ENCODE measurements around the gene DTNBP1.
"Not testable (repeated sequence)": the region's sequence is repeated elsewhere in the genome, so short reads cannot be mapped to it uniquely, and the experiment has no call there.

DTNBP1 gene

DNA sequence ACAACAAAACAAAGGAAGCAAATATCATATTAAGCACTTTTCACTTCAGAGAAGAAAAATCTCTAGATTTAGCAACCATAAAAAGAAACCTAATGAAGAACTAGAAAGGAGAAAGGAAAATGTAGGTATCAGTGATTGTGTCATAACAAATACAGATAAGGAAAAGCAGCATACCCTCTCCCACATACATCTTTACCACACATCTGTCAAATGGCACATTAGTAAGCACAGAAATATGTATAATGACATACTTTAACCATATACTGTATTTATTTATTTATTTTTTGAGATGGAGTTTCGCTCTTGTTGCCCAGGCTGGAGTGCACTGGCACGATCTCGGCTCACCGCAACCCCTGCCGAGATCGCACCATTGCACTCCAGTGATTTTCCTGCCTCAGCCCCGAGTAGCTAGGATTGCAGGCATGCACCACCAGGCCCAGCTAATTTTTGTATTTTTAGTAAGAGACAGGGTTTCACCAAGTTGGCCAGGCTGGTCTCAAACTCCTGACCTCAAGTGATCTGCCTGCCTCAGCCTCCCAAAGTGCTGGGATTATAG is 12.7 kb downstream of the DTNBP1 start:
- H3K4me3 ChIP-seq (ENCODE audit: low read depth, low read length); H3K4me1 ChIP-seq (ENCODE audit: control insufficient read depth, insufficient read depth, low read length); CTCF ChIA-PET; POLR2A ChIA-PET; H3K27ac ChIP-seq (ENCODE audit: extremely low read depth, low read depth, low read length); H3K9me3 ChIP-seq (ENCODE audit: control insufficient read depth, insufficient read depth, low read depth, low read length): not testable (repeated sequence)
- peaks cover 18 to 21% of the 10 kb centered on the region in 2 experiments for H3K36me3 ChIP-seq (ENCODE audit: control insufficient read depth in 2 of 2, insufficient read depth in 1 of 2, low read length in 2 of 2)

DNA sequence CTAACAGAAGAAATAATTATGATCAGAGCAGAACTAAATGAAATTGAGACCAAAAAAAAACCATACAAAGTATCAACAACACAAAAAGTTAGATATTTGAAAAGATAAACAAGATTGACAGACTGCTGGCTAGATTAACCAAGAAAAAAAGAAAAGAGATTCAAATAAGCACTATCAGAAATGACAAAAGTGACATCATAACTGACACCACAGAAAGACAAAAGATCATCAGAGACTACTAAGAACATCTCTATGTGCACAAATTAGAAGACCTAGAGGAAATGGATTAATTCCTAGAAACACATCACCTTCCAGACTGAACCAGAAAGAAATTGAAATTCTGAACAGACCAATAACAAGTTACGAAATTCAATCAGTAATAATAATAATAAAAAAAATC is 17.9 kb downstream of the DTNBP1 start:
- POLR2A ChIA-PET: no interaction called here

DNA sequence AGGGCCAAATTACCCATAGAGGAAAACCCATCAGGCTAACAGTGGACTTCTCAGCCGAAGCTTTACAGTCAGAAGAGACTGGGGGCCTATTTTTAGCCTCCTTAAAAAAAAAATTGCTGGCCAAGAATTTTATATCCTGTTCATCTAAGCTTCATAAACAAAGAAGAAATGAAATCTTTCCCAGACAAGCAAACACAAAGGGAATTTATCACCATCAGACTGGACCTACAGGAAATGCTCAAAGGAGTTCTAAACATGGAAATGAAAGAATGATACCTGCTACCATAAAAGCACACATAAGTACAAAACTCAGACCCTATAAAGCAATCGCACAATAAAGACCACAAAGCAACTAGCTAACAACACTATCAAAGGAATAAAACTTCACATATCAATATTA is 19.3 kb downstream of the DTNBP1 start:
- no peak overlapping the region for H3K27ac ChIP-seq (ENCODE audit: extremely low read depth, low read depth, low read length)
- H3K36me3 ChIP-seq (ENCODE audit: control insufficient read depth in 2 of 2, insufficient read depth in 1 of 2, low read length in 2 of 2): peaks cover 10 to 21% of the 10 kb centered on the region in 2 experiments; a peak in 2 of 3 replicates
- ChIA-PET POLR2A (no interaction called here), CTCF (interaction anchor here (0.6 to 1.2 kb wide), 4 partner anchors 21 to 634 kb away, joined by 3 to 7 read pairs (median 4); no protein-coding TSS in a partner anchor)
- H3K9me3 ChIP-seq (ENCODE audit: control insufficient read depth, insufficient read depth, low read depth, low read length): no peaks in the 10 kb centered on the region; the same call in 1 of the 2 replicates
- no peaks in the 10 kb centered on the region for H3K4me1 ChIP-seq (ENCODE audit: control insufficient read depth, insufficient read depth, low read length)
- H3K4me3 ChIP-seq (ENCODE audit: low read depth, low read length): no peak overlapping the region
- TF ChIP-seq ZNF791 (tag by site-specific recombination; IDR thresholded peaks at IDR 0.05): no peak
- TF ChIP-seq, protein P1, sequence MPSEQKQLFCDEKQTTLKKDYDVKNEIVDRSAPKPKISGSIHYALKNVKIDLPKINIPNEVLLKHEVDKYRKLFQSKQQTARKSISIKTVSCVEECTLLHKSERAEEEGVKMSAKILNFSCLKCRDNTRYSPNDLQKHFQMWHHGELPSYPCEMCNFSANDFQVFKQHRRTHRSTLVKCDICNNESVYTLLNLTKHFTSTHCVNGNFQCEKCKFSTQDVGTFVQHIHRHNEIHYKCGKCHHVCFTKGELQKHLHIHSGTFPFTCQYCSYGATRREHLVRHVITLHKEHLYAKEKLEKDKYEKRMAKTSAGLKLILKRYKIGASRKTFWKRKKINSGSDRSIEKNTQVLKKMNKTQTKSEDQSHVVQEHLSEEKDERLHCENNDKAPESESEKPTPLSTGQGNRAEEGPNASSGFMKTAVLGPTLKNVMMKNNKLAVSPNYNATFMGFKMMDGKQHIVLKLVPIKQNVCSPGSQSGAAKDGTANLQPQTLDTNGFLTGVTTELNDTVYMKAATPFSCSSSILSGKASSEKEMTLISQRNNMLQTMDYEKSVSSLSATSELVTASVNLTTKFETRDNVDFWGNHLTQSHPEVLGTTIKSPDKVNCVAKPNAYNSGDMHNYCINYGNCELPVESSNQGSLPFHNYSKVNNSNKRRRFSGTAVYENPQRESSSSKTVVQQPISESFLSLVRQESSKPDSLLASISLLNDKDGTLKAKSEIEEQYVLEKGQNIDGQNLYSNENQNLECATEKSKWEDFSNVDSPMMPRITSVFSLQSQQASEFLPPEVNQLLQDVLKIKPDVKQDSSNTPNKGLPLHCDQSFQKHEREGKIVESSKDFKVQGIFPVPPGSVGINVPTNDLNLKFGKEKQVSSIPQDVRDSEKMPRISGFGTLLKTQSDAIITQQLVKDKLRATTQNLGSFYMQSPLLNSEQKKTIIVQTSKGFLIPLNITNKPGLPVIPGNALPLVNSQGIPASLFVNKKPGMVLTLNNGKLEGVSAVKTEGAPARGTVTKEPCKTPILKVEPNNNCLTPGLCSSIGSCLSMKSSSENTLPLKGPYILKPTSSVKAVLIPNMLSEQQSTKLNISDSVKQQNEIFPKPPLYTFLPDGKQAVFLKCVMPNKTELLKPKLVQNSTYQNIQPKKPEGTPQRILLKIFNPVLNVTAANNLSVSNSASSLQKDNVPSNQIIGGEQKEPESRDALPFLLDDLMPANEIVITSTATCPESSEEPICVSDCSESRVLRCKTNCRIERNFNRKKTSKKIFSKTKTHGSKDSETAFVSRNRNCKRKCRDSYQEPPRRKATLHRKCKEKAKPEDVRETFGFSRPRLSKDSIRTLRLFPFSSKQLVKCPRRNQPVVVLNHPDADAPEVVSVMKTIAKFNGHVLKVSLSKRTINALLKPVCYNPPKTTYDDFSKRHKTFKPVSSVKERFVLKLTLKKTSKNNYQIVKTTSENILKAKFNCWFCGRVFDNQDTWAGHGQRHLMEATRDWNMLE (tag by site-specific recombination; conservative IDR thresholded peaks at IDR 0.05; ENCODE audit: low read depth): peak; percentile 43; the same call in 1 of the 2 replicates
- TF ChIP-seq ZNF768 (tag by site-specific recombination; IDR thresholded peaks at IDR 0.05): no peak
- TF ChIP-seq ZNF510 (tag by site-specific recombination; IDR thresholded peaks at IDR 0.05; ENCODE audit: insufficient replicate concordance): peak; percentile 43
- no peak for TF ChIP-seq ZNF501 (tag by site-specific recombination; IDR thresholded peaks at IDR 0.05)
- TF ChIP-seq, protein P2, sequence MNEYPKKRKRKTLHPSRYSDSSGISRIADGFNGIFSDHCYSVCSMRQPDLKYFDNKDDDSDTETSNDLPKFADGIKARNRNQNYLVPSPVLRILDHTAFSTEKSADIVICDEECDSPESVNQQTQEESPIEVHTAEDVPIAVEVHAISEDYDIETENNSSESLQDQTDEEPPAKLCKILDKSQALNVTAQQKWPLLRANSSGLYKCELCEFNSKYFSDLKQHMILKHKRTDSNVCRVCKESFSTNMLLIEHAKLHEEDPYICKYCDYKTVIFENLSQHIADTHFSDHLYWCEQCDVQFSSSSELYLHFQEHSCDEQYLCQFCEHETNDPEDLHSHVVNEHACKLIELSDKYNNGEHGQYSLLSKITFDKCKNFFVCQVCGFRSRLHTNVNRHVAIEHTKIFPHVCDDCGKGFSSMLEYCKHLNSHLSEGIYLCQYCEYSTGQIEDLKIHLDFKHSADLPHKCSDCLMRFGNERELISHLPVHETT (tag by site-specific recombination; IDR thresholded peaks at IDR 0.05): 0 out of 2 replicates have a peak, but pooled peaks have one; percentile 21
- TF ChIP-seq WT1 (tag by site-specific recombination; IDR thresholded peaks at IDR 0.05): no peak
- 0 out of 2 replicates have a peak, but pooled peaks have one; percentile 57 for TF ChIP-seq ZNF626 (tag by site-specific recombination; IDR thresholded peaks at IDR 0.05)
- no peak for TF ChIP-seq ZNF776 (tag by site-specific recombination; IDR thresholded peaks at IDR 0.05; ENCODE audit: borderline replicate concordance)
- TF ChIP-seq SETDB1 (IDR thresholded peaks at IDR 0.05; ENCODE audit: insufficient read length, low read length): peak; percentile 97
- peak; percentile 74; the same call in 1 of the 2 replicates for TF ChIP-seq ZNF24 (tag by site-specific recombination; IDR thresholded peaks at IDR 0.05)
- TF ChIP-seq ZNF423 (tag by site-specific recombination; IDR thresholded peaks at IDR 0.05): no peak
- 0 out of 2 replicates have a peak, but pooled peaks have one; percentile 20 for TF ChIP-seq ZNF184 (tag by site-specific recombination; IDR thresholded peaks at IDR 0.05)
- TF ChIP-seq, protein P3, sequence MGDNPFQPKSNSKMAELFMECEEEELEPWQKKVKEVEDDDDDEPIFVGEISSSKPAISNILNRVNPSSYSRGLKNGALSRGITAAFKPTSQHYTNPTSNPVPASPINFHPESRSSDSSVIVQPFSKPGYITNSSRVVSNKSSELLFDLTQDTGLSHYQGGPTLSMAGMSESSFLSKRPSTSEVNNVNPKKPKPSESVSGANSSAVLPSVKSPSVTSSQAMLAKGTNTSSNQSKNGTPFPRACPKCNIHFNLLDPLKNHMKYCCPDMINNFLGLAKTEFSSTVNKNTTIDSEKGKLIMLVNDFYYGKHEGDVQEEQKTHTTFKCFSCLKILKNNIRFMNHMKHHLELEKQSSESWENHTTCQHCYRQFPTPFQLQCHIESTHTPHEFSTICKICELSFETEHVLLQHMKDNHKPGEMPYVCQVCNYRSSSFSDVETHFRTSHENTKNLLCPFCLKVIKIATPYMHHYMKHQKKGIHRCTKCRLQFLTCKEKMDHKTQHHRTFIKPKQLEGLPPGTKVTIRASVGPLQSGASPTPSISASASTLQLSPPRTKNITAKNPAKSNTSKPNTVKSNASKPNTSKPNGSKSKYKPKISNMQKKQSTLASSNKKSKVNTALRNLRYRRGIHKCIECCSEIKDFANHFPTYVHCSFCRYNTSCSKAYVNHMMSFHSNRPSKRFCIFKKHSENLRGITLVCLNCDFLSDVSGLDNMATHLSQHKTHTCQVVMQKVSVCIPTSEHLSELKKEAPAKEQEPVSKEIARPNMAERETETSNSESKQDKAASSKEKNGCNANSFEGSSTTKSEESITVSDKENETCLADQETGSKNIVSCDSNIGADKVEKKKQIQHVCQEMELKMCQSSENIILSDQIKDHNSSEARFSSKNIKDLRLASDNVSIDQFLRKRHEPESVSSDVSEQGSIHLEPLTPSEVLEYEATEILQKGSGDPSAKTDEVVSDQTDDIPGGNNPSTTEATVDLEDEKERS (tag by site-specific recombination; IDR thresholded peaks at IDR 0.05): peak; percentile 83; the same call in 1 of the 2 replicates
- peak; percentile 78 for TF ChIP-seq ZNF529 (tag by site-specific recombination; IDR thresholded peaks at IDR 0.05; ENCODE audit: insufficient replicate concordance)
- TF ChIP-seq ZNF394 (tag by site-specific recombination; IDR thresholded peaks at IDR 0.05; ENCODE audit: borderline replicate concordance): no peak
- TF ChIP-seq ZFHX2 (tag by site-specific recombination; conservative IDR thresholded peaks at IDR 0.05): no peak

More for the DNA sequence above, 17.9 kb downstream of the DTNBP1 start:
- Histone ChIP-seq H3K36me3 (ENCODE audit: control insufficient read depth in 2 of 2, insufficient read depth in 1 of 2, low read length in 2 of 2) (peaks cover 14 to 28% of the 10 kb centered on the region in 2 experiments), H3K4me3 (ENCODE audit: low read depth, low read length) (no peak overlapping the region), H3K27ac (ENCODE audit: extremely low read depth, low read depth, low read length) (no peak overlapping the region), H3K4me1 (ENCODE audit: control insufficient read depth, insufficient read depth, low read length) (no peaks in the 10 kb centered on the region), H3K9me3 (ENCODE audit: control insufficient read depth, insufficient read depth, low read depth, low read length) (no peaks in the 10 kb centered on the region; the same call in 1 of the 2 replicates)
- CTCF ChIA-PET: no interaction called here
- no peak for TF ChIP-seq ZNF16 (tag by site-specific recombination; IDR thresholded peaks at IDR 0.05; ENCODE audit: low read depth)
- TF ChIP-seq, protein P4, sequence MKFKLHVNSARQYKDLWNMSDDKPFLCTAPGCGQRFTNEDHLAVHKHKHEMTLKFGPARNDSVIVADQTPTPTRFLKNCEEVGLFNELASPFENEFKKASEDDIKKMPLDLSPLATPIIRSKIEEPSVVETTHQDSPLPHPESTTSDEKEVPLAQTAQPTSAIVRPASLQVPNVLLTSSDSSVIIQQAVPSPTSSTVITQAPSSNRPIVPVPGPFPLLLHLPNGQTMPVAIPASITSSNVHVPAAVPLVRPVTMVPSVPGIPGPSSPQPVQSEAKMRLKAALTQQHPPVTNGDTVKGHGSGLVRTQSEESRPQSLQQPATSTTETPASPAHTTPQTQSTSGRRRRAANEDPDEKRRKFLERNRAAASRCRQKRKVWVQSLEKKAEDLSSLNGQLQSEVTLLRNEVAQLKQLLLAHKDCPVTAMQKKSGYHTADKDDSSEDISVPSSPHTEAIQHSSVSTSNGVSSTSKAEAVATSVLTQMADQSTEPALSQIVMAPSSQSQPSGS (tag by site-specific recombination; IDR thresholded peaks at IDR 0.05; ENCODE audit: low read depth): peak; percentile 55; the same call in 1 of the 2 replicates

All from HEK293 (cell line).